GM19468 (cell line): ENCODE data around the gene HILPDA.
"Not testable (repeated sequence)": the region's sequence is repeated elsewhere in the genome, so short reads cannot be mapped to it uniquely, and the experiment has no call there.

Experiments
- ATAC-seq: cut with Tn5 transposase; IDR thresholded peaks from one replicate; pipeline ENCODE4 v1.9.1; 2021; ENCODE audit warnings: mild to moderate bottlenecking, moderate library complexity, moderate number of reproducible peaks; ENCODE audit not compliant: unreplicated experiment; ENCODE audit errors: extremely low read depth

HILPDA gene

GRCh38 chr7:128458956-128459355 lies 3.3 kb downstream of the HILPDA start:
- peak; percentile 10 for ATAC-seq

GRCh38 chr7:128459394-128459878 lies 3.8 kb downstream of the HILPDA start:
- peak; percentile 25 for ATAC-seq

- ATAC-seq, result no peak
These were observed 6.8 kb downstream of the HILPDA start for GRCh38 chr7:128462460-128462859.

GRCh38 chr7:128463345-128463744 lies 7.7 kb downstream of the HILPDA start:
- ATAC-seq, result not testable (repeated sequence)

- not testable (repeated sequence) for ATAC-seq
These were observed 8.3 kb downstream of the HILPDA start for GRCh38 chr7:128463933-128464332.

DNA sequence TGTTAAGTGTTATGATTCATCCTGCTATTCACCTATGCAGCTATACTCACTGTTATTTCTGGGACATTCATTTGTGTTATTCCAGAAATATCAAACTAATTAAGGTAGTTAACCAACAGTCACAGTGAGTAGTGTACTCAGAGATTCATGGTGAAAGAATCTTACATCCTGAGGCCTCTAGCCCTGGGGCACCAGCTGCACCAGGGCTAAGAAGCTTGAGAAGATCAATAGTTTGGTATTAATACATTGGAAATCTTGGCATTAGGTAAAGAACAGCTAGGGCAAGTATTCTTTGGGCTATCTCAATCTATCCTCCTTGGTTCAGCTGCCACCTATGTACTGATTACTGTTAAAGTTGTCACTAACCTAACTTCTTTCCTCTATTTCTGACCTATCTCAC lies 11.2 kb downstream of the HILPDA start:
- not testable (repeated sequence) for ATAC-seq

DNA sequence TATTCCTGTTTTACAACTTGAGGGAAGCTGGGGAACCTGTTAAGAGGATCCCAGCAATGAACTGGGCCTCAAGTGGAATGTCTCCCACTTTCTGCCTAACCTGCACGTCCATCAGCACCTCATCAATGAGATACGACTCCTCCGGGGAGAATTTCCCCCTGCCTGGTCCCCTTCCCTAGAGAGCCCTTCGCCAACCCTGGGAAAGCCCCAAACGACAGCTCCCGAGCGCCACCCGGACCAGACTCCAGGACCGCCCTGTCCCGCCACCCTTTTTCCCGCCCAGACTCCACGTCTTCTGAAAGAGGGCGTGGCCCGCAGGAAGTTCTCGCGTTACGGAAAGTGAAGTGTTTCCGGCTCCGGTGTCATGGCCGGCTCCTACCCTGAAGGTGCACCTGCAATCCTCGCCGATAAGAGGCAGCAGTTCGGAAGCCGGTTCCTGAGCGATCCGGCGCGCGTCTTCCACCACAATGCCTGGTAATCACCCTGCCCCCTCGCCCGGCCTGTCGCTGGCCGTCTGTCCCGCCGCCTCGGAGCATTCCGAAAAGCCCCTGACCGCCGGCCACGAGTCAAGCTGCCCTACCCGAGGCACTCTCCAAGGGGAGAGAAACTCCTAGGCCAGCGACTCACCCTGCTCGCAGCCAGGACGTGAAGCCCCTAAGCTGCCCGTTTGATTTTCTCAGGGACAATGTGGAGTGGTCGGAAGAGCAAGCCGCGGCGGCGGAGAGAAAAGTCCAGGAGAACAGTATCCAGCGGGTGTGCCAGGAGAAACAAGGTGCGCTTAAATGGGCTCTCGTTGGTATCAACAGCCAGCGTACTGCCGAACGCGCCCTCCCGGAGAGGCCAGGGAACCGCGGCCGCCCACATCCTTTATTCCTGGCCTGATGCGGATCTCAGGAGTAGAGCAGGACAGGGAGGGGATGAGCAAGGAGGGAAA lies 21.0 kb downstream of the HILPDA start, which contains the start of gene METTL2B:
Gene METTL2B (plus strand): TSS at position 347 of the 934 bp plus-strand sequence. CDS start 18 bp downstream, at position 365.
- peak; percentile 77 for ATAC-seq

DNA sequence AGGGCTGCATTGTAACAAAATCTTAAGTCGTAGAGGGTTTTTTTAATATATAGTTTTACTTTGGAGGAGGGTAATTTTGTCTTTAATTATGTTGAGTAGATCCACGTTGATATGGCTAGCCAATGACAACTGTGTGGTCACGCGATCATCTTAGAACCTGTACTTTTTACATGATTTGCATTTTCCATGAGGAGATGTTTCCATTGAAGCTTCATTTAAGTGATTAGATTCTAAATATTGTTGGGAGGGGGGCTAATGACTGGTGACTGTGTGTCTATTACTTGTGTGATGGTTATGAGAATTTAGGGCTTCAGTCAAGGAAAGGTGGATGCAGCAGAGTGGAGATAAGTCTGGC lies 21.6 kb downstream of the HILPDA start:
- not testable (repeated sequence) for ATAC-seq

GRCh38 chr7:128479082-128479481 lies 23.4 kb downstream of the HILPDA start:
- not testable (repeated sequence) for ATAC-seq

DNA sequence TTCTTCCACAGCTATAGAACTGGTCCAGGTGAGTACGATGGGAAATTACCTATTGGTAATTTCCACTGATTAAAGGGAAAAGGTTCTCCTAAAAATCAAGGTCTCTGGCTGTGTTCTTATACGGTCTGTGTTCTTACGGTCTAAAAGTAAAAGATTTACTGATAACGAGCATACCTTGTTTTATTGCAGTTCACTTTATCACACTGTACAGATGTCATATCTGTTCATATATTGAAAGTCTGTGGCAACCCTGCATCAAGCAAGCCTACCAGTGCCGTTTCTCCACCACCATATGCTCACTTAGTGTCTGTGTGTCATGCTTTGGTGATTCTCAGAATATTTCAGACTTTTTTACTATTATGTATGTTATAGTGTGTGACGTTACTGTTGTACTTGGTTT lies 32.5 kb downstream of the HILPDA start:
- ATAC-seq, result not testable (repeated sequence)

- ATAC-seq, result no peak
These were observed 41.7 kb downstream of the HILPDA start for GRCh38 chr7:128497405-128497804.

DNA sequence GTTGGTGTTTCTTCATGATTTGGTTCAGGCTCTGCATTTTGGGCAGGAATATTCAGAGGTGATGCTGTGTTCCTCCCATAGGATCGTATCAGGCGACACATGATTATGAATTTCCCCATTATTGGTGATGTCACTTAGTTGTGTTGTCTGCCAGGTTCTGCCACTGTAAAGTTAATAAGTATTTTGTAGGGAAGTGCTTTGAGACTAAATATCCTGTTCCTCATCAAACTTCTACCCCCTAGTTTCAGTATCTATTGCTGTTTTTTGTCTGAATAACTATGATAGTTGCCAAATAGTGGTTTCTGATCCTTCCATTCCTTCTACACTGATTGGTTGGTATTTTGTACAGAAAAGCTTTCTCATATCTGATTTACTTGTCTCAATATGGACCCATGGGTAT lies 49.7 kb downstream of the HILPDA start:
- not testable (repeated sequence) for ATAC-seq

DNA sequence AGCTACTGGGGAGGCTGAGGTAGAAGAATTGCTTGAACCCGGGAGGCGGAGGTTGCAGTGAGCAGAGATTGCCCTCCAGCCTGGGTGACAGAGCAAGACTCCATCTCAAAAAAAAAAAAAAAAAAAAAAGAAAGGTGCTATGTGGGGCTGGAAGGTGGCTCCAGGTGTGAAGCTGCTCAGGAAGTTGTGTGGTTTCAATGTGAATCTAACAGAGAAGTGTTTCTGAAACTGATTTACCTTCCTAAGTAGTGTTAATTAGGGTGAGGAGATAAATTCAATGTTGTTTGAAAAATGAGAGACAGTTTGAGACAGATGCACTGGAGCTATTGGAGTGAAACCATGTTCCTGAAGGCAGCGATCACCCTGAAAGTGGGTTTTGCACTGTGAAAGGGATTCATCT lies 51.1 kb downstream of the HILPDA start:
- not testable (repeated sequence) for ATAC-seq

DNA sequence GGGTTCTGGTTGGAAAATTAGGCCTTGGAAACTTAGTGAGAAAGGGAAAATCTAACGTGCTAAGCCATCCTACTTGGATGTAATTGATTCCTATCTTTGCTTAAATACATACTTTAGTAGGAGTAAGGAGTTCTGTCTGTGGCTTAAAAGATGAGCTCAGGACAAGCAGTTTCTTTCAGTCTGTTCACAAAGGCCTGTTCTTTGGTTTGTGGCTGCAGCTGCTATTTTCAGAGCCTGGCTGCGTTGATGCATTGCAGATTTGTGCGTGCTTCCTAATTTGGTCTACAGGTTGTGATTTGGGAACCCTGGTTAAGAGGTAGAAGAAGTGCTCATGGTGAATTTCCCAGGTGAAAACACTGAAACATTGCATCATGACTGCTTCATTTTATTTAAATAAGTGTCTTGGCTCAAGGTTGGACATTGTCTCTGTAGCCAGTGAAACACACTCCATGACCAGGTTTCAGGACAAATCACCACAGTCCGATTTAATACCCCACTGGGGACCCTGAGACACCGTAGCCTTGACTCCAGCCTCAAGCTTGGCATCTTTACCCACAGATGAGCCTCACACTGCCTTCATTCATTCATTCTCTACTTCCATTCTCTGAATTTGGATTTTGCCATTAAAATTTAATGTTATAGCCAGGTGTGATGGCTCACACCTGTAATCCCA lies 51.8 kb downstream of the HILPDA start:
- not testable (repeated sequence) for ATAC-seq
